Upper lobe of left lung (tissue), 6 donors: Measurements from ENCODE around the gene TTC33. TPM values are rescaled to one million over a fixed set of nuclear protein-coding genes. Genes with fewer than 3 reads are reported as not detected.

Experiments
- ATAC-seq, 2 donors: fragments of 200-7000 bp; cut with Tn5 transposase; one replicate each; pipeline ENCODE4 v1.9.1; 2022; ENCODE audit warnings: mild to moderate bottlenecking in 2 of 2, moderate library complexity in 2 of 2; ENCODE audit not compliant: low FRiP score in 2 of 2
- DNase-seq, 2 donors: peaks; one replicate each; pipeline ENCODE4 v3.0.0-alpha.2; 2019 to 2020
- H3K27ac ChIP-seq, 4 donors: fragments of 200-600 bp; sonication (generic); one replicate each; pipeline ENCODE4 v1.5.1; 2016 to 2019
- H3K27me3 ChIP-seq, 4 donors: fragments of 200-600 bp; sonication (generic); one replicate each; pipeline ENCODE4 v1.5.1; 2017 to 2019
- H3K36me3 ChIP-seq, 4 donors: fragments of 200-600 bp; sonication (generic); one replicate each; pipeline ENCODE4 v1.5.1; 2016 to 2019
- H3K4me1 ChIP-seq, 4 donors: fragments of 200-600 bp; sonication (generic); one replicate each; pipeline ENCODE4 v1.5.1; 2018 to 2019
- H3K4me3 ChIP-seq, 4 donors: fragments of 200-600 bp; sonication (generic); one replicate each; pipeline ENCODE4 v1.5.1; 2017 to 2019; ENCODE audit warnings: mild to moderate bottlenecking in 2 of 4, moderate library complexity in 1 of 4
- H3K9me3 ChIP-seq, 4 donors: fragments of 200-600 bp; sonication (generic); one replicate each; pipeline ENCODE4 v1.5.1; 2018 to 2019
- EP300 ChIP-seq, 4 donors: sonication (generic); formaldehyde crosslinking; IDR thresholded peaks; one replicate each; pipeline ENCODE4 v1.5.1; 2017; ENCODE audit warnings: antibody characterized with exemption in 4 of 4, control low read depth in 2 of 4
- POLR2A ChIP-seq, 4 donors: fragments of 450-650 bp; IDR thresholded peaks; one replicate each; pipeline ENCODE4 v1.5.1; 2016 to 2017; ENCODE audit warnings: antibody characterized with exemption in 4 of 4, mild to moderate bottlenecking in 2 of 4
- POLR2AphosphoS5 ChIP-seq, 2 donors: sonication (generic); formaldehyde crosslinking; IDR thresholded peaks; one replicate each; pipeline ENCODE4 v1.5.1; 2017; ENCODE audit warnings: antibody characterized with exemption in 2 of 2
- WGBS, 2 donors: methylation state at CpG; one replicate each; pipeline ENCODE4 v1.1.5; 2017 to 2018; 5-methylcytosine and 5-hydroxymethylcytosine counted together
- total RNA-seq, 6 donors: library from RNA; depleted of rRNA in 4 of 6; stranded (reverse); fragments of >200 nt in 4 of 6; gene quantifications; one replicate each; pipeline versions ENCODE4 v1.1.0 to v1.2.1, GENCODE V29; 2016 to 2021
- TF ChIP-seq, protein P1 (sequence below), 6 experiments: fragments of 450-650 bp in 4 of 6; fragments of 200-600 bp in 2 of 6; sonication (generic) in 2 of 6; IDR thresholded peaks; one replicate each; pipeline ENCODE4 v1.5.1; 2016 to 2019; ENCODE audit warnings: antibody characterized with exemption in 6 of 6
- donor health status: DM: no; HTN: no; CAD: no; lungs with moderate emphysema.
- donor health status: DM: no; HTN: yes; CAD: no; lungs with severe emphysema.

Gene TTC33
- total RNA-seq, 6 donors from 2014 or later: 13.4 to 34.1 (median 17.1) TPM

DNA sequence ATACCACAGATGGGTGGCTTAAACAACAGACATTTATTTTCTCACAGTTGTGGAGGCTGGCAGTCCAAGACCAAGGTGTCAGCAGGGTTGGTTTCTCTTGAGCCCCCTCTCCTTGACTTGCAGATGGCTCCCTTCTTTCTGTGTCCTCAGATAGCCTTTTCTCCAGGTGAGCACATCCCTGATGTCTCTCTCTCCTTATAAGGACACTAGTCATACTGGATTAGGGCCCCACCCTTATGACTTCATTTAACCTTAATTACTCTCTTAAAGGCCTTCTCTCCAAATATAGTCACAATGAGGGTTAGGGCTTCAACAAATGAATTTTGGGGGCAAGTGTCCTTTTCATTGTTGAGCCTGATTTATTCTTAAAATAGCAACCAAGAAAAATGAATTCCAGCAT lies 61.3 kb downstream of the TTC33 start:
- TF ChIP-seq, protein P1, sequence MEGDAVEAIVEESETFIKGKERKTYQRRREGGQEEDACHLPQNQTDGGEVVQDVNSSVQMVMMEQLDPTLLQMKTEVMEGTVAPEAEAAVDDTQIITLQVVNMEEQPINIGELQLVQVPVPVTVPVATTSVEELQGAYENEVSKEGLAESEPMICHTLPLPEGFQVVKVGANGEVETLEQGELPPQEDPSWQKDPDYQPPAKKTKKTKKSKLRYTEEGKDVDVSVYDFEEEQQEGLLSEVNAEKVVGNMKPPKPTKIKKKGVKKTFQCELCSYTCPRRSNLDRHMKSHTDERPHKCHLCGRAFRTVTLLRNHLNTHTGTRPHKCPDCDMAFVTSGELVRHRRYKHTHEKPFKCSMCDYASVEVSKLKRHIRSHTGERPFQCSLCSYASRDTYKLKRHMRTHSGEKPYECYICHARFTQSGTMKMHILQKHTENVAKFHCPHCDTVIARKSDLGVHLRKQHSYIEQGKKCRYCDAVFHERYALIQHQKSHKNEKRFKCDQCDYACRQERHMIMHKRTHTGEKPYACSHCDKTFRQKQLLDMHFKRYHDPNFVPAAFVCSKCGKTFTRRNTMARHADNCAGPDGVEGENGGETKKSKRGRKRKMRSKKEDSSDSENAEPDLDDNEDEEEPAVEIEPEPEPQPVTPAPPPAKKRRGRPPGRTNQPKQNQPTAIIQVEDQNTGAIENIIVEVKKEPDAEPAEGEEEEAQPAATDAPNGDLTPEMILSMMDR (IDR thresholded peaks at IDR 0.05): no peak
- TF ChIP-seq EP300 (IDR thresholded peaks at IDR 0.05) (no peak), POLR2A (IDR thresholded peaks at IDR 0.05) (no peak), POLR2AphosphoS5 (IDR thresholded peaks at IDR 0.05) (no peak)

DNA sequence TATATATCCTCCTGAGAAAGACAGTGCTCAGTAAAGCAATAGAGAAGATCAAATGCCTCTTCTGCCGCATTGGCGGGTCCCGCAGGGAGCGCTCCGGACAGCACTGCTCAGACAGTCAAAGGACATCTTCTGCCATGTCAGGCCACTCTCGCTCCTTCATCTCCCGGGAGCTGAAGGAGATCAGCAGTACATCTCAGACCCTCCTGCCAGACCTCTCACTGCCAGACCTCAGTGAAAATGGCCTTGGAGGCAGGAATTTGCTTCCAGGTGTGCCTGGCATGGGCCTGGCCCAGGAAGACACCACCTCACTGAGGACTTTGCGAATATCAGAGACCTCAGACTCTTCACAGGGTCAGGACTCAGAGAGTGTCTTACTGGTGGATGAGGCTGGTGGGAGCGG lies 63.9 kb downstream of the TTC33 start:
- 91 to 98% methylated on average over 8 to 9 of the region's 9 CpGs for WGBS, 2 donors
- Histone ChIP-seq H3K9me3 (no peaks in the 10 kb centered on the region), H3K36me3 (peaks cover 0 to 15% (median 9%) of the 10 kb centered on the region in 4 donors), H3K27ac (no peak overlapping the region), H3K4me1 (peaks cover 10 to 31% (median 21%) of the 10 kb centered on the region in 4 donors), H3K4me3 (no peak overlapping the region), H3K27me3 (no peaks in the 10 kb centered on the region)
- ATAC-seq: peak in 1 of 2 donors; percentile 26
- no peak for TF ChIP-seq EP300 (IDR thresholded peaks at IDR 0.05)
- TF ChIP-seq POLR2AphosphoS5 (IDR thresholded peaks at IDR 0.05): no peak
- TF ChIP-seq, protein P1 (IDR thresholded peaks at IDR 0.05): no peak
- no peak for TF ChIP-seq POLR2A (IDR thresholded peaks at IDR 0.05)
- peak in 1 of 2 donors; percentile 45 for DNase-seq

More for the DNA sequence above, 61.3 kb downstream of the TTC33 start:
- no peak for ATAC-seq
- Histone ChIP-seq H3K27me3 (no peaks in the 10 kb centered on the region), H3K4me3 (no peak overlapping the region), H3K36me3 (peaks cover 0 to 15% (median 9%) of the 10 kb centered on the region in 4 donors), H3K27ac (no peak overlapping the region), H3K4me1 (peaks cover 2 to 9% (median 8%) of the 10 kb centered on the region in 4 donors), H3K9me3 (no peaks in the 10 kb centered on the region)
- DNase-seq: no peak

DNA sequence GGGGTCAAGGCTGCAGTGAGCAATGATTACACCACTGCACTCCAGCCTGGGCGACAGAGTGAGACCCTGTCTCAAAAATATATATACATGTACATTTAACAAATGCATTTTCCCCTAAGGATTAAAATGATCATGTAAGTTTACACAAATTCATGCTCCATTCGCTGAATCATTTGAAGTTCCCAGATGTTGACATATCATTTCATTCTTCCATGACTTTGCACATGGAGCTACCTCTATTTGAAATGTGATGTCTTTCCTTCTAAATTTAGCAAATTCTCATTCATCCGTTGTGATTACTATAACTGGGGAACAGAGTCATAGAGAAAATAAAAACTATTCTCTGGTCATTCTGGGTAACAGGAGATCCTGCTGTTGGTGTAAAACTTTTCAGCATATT lies 65.5 kb downstream of the TTC33 start:
- peaks cover 10 to 31% (median 21%) of the 10 kb centered on the region in 4 donors for H3K4me1 ChIP-seq
- no peak overlapping the region for H3K4me3 ChIP-seq
- TF ChIP-seq EP300 (IDR thresholded peaks at IDR 0.05): no peak
- no peak for TF ChIP-seq POLR2AphosphoS5 (IDR thresholded peaks at IDR 0.05)
- TF ChIP-seq POLR2A (IDR thresholded peaks at IDR 0.05): no peak
- TF ChIP-seq, protein P1 (IDR thresholded peaks at IDR 0.05): no peak
- no peaks in the 10 kb centered on the region for H3K9me3 ChIP-seq
- no peak for DNase-seq
- no peaks in the 10 kb centered on the region for H3K27me3 ChIP-seq
- no peak for ATAC-seq
- H3K27ac ChIP-seq: no peak overlapping the region
- H3K36me3 ChIP-seq: peaks cover 0 to 15% (median 9%) of the 10 kb centered on the region in 4 donors
- WGBS, 2 donors: 54 to 62% methylated on average over 3 of the region's 3 CpGs

DNA sequence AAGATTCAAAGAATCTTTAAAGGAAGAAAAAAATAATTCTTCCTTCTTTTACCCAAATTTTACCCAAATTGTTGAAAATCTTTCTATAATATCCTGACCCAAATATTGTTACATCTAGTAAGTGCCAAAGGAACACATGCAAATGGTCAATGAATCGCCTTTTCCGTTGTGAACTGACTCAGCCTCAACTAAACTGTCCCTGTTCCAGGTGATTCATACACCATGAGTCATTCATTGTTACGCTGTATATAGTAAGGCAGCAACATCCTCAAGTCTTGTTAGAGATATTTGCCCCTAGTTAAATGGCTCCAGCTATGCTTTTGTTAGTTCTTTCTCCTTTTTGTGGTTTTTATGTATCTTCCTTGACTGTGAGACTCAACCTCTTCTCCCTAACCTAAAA lies 66.3 kb downstream of the TTC33 start:
- Histone ChIP-seq H3K36me3 (peaks cover 0 to 15% (median 9%) of the 10 kb centered on the region in 4 donors), H3K4me3 (no peak overlapping the region), H3K27ac (peak overlapping the region in 2 of 4 donors; percentile 0 to 93), H3K4me1 (peaks cover 10 to 32% (median 21%) of the 10 kb centered on the region in 4 donors), H3K9me3 (no peaks in the 10 kb centered on the region), H3K27me3 (no peaks in the 10 kb centered on the region)
- 27 to 28% methylated on average over 3 of the region's 3 CpGs for WGBS, 2 donors
- peak; percentile 69 to 87 for ATAC-seq
- no peak for TF ChIP-seq POLR2AphosphoS5 (IDR thresholded peaks at IDR 0.05)
- TF ChIP-seq, protein P1 (IDR thresholded peaks at IDR 0.05): no peak
- TF ChIP-seq EP300 (IDR thresholded peaks at IDR 0.05): no peak
- TF ChIP-seq POLR2A (IDR thresholded peaks at IDR 0.05): no peak
- no peak for DNase-seq

DNA sequence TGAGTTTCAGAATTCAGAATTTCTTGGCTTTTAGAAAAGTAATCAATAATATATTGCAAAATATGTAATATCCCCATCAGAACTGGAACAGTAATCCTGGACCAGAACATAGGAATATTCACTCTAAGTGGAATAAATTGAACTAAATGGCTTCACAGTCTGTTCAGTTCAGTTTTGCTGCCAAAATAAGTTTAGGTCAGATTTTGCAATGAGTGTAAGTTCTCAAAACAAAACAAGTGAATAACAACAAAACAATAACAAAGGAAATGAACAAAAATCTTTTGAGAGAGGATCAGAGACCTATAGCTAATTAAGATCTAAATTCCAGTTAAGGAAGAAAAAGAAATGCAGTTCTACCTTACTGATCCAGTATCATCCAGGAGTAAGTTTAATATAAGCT lies 66.8 kb downstream of the TTC33 start:
- peak overlapping the region in 2 of 4 donors; percentile 0 to 93 for H3K27ac ChIP-seq
- TF ChIP-seq POLR2A (IDR thresholded peaks at IDR 0.05) (no peak), EP300 (IDR thresholded peaks at IDR 0.05) (no peak), POLR2AphosphoS5 (IDR thresholded peaks at IDR 0.05) (no peak)
- TF ChIP-seq, protein P1 (IDR thresholded peaks at IDR 0.05): no peak
- no peaks in the 10 kb centered on the region for H3K27me3 ChIP-seq
- no peak overlapping the region for H3K4me3 ChIP-seq
- ATAC-seq: no peak
- no peak for DNase-seq
- peaks cover 10 to 36% (median 21%) of the 10 kb centered on the region in 4 donors for H3K4me1 ChIP-seq
- H3K9me3 ChIP-seq: no peaks in the 10 kb centered on the region
- peaks cover 0 to 15% (median 9%) of the 10 kb centered on the region in 4 donors for H3K36me3 ChIP-seq
